ENCODE data around the gene FFAR3.

Gene FFAR3, protein sequence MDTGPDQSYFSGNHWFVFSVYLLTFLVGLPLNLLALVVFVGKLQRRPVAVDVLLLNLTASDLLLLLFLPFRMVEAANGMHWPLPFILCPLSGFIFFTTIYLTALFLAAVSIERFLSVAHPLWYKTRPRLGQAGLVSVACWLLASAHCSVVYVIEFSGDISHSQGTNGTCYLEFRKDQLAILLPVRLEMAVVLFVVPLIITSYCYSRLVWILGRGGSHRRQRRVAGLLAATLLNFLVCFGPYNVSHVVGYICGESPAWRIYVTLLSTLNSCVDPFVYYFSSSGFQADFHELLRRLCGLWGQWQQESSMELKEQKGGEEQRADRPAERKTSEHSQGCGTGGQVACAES

DNA sequence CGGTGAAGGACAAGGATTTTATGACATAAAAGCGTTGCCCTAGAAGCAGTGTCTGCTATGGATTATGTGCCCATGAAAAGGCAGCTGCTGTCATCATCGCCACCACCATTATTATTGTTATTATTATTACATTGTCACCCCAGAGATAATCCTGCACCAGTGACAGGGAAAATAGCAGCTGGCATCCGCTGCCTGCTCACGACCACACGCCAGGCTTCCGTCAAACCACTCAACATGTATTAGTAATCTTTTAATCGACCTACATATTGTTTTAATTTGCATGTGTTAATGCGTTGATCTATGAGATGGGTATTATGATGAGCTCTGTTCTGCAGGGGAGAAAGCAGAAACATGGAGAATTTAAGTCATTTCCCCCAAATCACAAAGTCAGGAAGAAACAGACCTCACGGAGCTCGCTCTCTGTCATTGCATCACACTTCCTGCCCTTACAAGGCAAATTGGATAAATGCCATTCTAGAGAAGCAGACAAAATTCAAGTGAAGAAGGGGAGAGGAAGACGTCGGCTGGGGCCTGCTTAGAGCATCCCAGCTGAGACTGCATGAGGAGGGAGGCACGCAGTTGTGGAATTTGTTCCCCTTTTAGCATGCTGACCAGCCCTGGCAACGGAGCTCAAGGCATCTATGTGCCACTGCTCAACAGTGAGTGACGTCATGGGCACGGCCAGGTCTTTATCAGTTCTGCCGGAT lies at the start of gene FFAR3:
Gene FFAR3 (plus strand): TSS at position 594 of the 707 bp plus-strand sequence. CDS start 431 bp downstream, outside the sequence.
- DNase-seq: no peak

- no peak for DNase-seq
These were observed 49.4 kb upstream of the FFAR3 start for GRCh38 chr19:35308910-35309309.

DNA sequence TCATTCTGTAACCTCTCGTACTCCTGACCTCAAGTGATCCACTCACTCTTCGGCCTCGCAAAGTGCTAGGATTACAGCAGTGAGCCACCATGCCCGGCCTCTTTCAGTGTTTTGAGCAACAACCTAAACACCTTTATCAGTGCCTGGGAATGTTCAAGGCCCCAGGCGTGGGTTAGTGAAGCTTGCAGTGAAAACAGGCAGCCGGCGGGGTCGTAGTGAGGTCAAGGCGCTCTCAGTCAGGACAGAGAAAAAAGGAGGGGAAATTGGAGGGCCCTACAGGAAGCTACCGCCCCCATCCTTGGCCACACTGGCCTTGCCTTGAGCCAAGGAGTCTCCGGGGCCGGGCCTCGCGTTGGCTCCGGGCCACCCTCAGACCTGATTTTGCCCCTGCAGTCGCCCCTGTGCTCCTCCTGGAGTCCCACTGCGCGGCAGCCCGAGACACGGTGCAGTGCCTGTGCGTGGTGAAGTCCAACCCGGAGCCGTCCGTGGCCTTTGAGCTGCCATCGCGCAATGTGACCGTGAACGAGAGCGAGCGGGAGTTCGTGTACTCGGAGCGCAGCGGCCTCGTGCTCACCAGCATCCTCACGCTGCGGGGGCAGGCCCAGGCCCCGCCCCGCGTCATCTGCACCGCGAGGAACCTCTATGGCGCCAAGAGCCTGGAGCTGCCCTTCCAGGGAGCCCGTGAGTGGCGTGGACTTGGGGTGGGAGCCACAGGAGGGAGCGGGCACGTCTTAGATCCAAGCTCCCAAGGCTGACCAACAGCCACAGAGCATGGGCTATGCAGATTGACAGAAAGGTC lies 48.6 kb upstream of the FFAR3 start:
- no peak for DNase-seq

DNA sequence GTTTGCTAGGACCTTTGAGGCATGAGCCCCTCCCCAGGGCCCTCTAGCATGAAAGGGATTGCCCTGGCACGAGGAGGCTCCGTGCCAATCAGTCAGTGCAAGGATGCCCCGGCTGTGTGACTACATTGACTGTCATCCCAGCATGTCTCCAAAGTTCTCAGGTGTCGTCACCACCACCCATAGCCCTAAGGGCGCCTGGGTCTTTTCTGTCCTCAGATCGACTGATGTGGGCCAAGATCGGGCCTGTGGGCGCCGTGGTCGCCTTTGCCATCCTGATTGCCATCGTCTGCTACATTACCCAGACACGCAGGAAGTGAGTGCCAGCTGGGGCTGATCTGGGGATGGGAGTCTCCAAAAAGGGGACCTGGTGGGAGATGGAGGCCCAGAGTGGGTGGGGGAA lies 47.9 kb upstream of the FFAR3 start:
- no peak for DNase-seq

GRCh38 chr19:35310811-35311465 lies 47.3 kb upstream of the FFAR3 start:
- DNase-seq: no peak

DNA sequence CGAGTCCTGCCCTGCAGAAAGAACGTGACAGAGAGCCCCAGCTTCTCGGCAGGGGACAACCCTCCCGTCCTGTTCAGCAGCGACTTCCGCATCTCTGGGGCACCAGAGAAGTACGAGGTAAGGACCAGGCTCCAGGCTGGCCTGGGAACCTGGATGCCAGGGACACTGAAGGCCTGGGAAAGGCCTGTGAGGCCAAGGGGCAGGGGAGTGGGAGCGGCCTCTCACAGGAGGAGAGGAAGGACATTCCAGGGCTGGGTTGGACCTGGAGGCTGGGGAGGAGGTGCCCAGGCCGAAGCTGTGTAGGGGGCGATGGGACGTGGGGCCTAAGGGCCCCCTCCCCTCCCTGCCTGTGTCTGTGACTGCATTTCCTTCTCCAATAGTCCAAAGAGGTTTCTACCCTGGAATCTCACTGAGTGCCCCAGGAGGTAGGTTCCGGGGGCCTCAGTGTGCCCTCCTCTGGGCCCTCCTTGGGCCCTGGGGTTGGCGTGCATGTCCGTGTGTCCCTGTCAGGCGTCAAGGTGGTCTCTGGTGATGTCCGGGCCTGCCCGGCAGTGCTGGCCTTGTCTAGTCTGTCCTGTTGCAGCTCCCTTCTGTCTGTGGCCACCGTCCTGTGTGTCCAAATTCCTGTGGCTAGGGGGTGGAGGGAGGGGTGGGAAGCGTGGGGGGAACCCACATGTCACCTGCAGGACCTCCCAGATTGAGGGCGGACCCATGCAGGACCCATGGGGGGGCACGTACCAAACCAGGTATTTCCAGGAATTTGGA lies 46.2 kb upstream of the FFAR3 start:
- no peak for DNase-seq

GRCh38 chr19:35313587-35313986 lies 44.7 kb upstream of the FFAR3 start:
- peak; percentile 64 for DNase-seq

- no peak for DNase-seq
These were observed 44.2 kb upstream of the FFAR3 start for GRCh38 chr19:35314031-35314430.

- no peak for DNase-seq
These were observed 43.3 kb upstream of the FFAR3 start for GRCh38 chr19:35314858-35315470.

DNA sequence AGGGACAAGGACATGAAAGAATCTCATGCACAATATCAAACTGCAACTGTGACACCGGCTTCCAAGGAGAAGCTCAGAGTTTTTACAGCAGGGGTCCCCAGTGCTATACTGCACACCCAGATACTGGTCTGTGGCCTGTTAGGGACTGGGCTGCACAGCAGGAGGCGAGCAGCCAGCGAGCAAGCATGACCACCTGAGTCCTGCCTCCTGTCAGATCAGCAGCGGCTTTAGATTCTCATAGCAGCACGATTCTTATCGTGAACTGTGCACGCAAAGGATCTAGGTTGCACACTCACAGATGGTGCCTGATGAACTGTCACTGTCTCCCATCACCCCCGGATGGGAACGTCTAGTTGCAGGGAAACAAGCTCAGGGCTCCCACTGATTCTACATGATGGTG lies 42.4 kb upstream of the FFAR3 start:
- DNase-seq: no peak

- DNase-seq: no peak
These were observed 41.7 kb upstream of the FFAR3 start for GRCh38 chr19:35316560-35316959.

- DNase-seq: no peak
These were observed 40.7 kb upstream of the FFAR3 start for GRCh38 chr19:35317464-35318043.

DNA sequence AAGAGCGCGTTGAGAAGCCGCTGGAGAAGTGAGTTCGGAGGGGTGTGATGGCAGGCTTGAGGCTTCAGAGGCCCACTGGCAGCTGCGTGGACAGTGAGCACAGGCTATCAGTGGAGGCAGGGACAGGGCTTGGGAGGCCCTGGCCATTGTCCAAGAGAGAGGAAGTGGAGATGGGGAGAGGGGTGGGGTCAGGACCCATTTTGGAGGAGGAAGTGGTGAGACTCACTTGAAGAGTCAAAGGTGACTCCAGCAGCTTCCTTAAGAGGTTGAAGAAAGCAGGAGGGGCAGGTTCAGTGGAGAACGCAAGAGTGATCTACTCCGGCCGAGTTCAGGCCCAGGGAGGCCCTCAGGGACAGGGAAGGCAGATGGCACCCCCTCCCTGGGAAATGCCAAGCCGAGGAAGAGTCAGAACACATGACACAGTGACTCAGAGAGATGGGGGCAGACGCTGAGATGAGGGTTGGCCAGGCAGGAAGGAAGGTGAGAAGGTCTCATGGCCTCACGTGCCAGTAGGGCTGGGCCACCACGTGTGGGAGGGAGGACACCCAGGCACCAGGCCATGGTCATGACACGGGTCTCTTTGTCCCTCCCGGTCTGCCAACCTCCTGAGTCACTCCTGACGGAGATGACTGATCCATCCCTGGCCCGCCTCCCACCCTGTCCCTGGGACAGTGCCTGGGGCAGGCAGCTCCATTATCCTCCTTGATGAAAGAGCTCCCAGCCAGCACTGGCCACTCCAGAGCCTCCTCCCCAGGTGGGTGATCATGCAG lies 39.4 kb upstream of the FFAR3 start:
- DNase-seq: no peak

GRCh38 chr19:35320065-35320713 lies 38.1 kb upstream of the FFAR3 start:
- no peak for DNase-seq

- DNase-seq: no peak
These were observed 37.0 kb upstream of the FFAR3 start for GRCh38 chr19:35321291-35321690.

DNA sequence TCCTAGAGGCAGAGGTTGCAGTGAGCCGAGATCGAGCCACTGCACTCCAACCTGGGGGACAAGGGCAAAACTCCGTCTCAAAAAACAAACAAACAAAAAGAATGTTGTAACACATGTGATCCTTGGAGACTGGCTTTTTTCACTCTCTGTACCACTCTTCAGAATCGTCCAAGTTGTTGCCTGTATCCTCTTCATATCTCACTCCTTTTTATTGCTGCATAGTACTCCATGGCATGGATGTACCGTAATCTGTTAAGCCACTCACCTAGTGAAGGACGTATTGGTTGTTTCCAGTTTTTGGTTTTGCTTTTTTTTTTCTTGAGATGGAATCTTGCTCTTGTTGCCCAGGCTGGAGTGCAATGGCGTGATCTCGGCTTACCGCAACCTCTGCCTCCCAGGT lies 36.2 kb upstream of the FFAR3 start:
- DNase-seq: no peak

DNA sequence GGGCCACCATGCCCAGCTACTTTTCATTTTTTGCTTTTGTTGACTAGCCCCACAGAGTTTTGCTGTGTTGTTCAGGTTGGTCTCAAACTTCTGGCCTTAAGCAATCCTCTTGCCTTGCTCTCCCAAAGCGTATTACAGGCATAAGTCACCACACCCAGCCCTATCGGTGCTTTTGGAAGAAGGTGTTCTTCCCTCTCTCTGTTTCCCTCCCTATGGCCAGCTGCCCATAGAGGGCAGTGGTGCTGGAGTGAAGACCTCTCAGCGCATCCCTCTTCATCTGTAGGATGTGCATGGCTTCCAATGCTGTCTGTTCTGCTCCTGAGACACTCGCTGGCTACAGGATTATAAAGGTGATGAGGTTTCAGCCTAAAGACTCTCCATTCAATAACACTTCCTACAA lies 30.6 kb upstream of the FFAR3 start:
- peak; percentile 20 for DNase-seq

GRCh38 chr19:35328851-35329285 lies 29.4 kb upstream of the FFAR3 start, which contains the start of gene CD22:
CD22 (plus strand) TSS chr19:35329187; CDS start chr19:35332041, 2,854 bp downstream.
- DNase-seq: no peak

- DNase-seq: no peak
These were observed 28.9 kb upstream of the FFAR3 start for GRCh38 chr19:35329323-35329722.

DNA sequence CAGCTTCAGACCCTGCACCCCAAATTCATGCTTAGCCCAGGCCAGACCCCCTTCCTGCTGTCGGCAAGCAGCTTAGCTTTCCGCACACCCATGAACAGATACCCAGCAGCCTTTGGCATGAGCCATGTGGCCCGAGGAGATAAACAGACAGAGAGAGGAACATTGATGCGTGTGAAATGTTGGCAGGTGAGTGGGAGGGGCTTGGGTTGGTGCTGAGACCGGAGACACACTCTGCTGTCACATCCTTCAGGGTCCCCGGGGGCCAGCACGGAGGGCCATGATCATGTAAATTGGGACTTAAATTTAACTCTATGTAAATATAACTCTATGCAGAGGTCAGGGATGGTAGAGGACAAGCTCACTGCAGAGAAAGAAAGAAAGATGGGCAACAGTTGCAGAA lies 27.8 kb upstream of the FFAR3 start:
- no peak for DNase-seq
